Peyer's patch (tissue), 4 donors: Measurements from ENCODE around the gene LAMA4. TPM values are rescaled to one million over a fixed set of nuclear protein-coding genes. Genes with fewer than 3 reads are reported as not detected.

Source experiments
- DNase-seq, 3 donors: peaks; one replicate each; pipeline ENCODE4 v3.0.0-alpha.2; 2017 to 2019
- H3K27ac ChIP-seq, 4 donors: fragments of 200-600 bp; sonication (generic); one replicate each; pipeline ENCODE4 v1.5.1; 2016 to 2019
- H3K27me3 ChIP-seq, 2 donors: fragments of 200-600 bp; sonication (generic); one replicate each; pipeline ENCODE4 v1.5.1; 2019
- H3K36me3 ChIP-seq, 3 donors: fragments of 200-600 bp; sonication (generic); one replicate each; pipeline ENCODE4 v1.5.1; 2016 to 2019
- H3K4me1 ChIP-seq, 4 donors: fragments of 200-600 bp; sonication (generic); one replicate each; pipeline ENCODE4 v1.5.1; 2016 to 2019
- H3K4me3 ChIP-seq, 4 donors: fragments of 200-600 bp; sonication (generic); 1 replicate in 3 of 4; 2 replicates in 1 of 4; pipeline ENCODE4 v1.5.1; 2016 to 2019; ENCODE audit warnings: mild to moderate bottlenecking in 1 of 4
- H3K9me3 ChIP-seq, 4 donors: fragments of 200-600 bp; sonication (generic); one replicate each; pipeline ENCODE4 v1.5.1; 2016 to 2019; ENCODE audit warnings: mild to moderate bottlenecking in 1 of 4
- CTCF ChIP-seq, 6 experiments: fragments of 450-650 bp in 4 of 6; fragments of 200-600 bp in 2 of 6; sonication (generic) in 1 of 6; IDR thresholded peaks; one replicate each; pipeline ENCODE4 v1.5.1; 2017 to 2019; ENCODE audit warnings: antibody characterized with exemption in 6 of 6, mild to moderate bottlenecking in 3 of 6, moderate library complexity in 1 of 6
- POLR2A ChIP-seq, 2 donors: fragments of 450-650 bp; IDR thresholded peaks; one replicate each; pipeline ENCODE4 v1.5.1; 2017; ENCODE audit warnings: antibody characterized with exemption in 2 of 2, mild to moderate bottlenecking in 2 of 2, moderate library complexity in 2 of 2
- small RNA-seq, 2 donors: library from RNA; depleted of rRNA; stranded (forward); fragments of <200 nt; gene quantifications; one replicate each; pipeline ENCODE3, GENCODE V24; 2016
- total RNA-seq, 4 donors: library from RNA; depleted of rRNA; stranded (reverse); fragments of >200 nt; gene quantifications; one replicate each; pipeline ENCODE4 v1.1.0, GENCODE V29; 2016

The LAMA4 gene
- total RNA-seq, 4 donors from 2014 or later, result 10.0 to 99.0 (median 28.9) TPM

DNA sequence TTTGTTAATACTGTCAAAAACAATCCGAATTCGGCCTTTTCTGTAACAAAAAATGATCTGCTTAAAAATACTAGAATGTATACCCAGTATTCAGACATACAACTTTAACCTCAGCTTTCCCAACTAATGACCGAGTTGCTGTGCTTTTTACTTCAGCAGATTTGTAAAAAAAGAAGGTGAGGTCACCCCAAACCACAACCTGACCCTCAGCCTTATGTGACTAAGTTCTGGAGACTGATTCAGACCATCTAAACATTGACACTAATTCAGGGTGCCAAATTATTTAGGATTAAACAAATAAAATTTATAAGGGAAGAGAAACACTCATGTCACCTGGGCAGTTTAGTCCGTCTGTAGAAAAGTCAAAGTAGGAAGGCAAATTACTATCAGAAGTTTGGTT lies 192.8 kb downstream of the LAMA4 start:
- H3K27me3 ChIP-seq, result no peaks in the 10 kb centered on the region
- H3K4me1 ChIP-seq, result no peaks in the 10 kb centered on the region
- H3K4me3 ChIP-seq, result no peak overlapping the region
- no peaks in the 10 kb centered on the region for H3K36me3 ChIP-seq
- H3K27ac ChIP-seq, result no peak overlapping the region
- no peaks in the 10 kb centered on the region for H3K9me3 ChIP-seq
- TF ChIP-seq CTCF (IDR thresholded peaks at IDR 0.05) (no peak), POLR2A (IDR thresholded peaks at IDR 0.05) (no peak)
- DNase-seq, result no peak

Small RNAs within 50 kb of the gene (small RNA-seq; reads per million reads assigned to genes)
- 0 reads per million in 2 donors for gene RNU6-1226P

Other genes with a start within 250 kb of the LAMA4 start
- gene CCN6, start 200.5 kb downstream of the LAMA4 start, total RNA-seq, result not detected
- gene TUBE1, start 167.1 kb downstream of the LAMA4 start, total RNA-seq, result 10 to 100 TPM; 20.1 to 46.2 (median 24.9) TPM
- 10 to 100 TPM in 1 of 4 donors, 1 to 10 TPM in 2, not detected in 1; 1.2 to 13.2 (median 2.9) TPM for gene FAM229B, start 167.0 kb downstream of the LAMA4 start, total RNA-seq
- gene RFPL4B, start 92.8 kb upstream of the LAMA4 start, total RNA-seq, result not detected